Neural progenitor cell (in vitro differentiated cells): ENCODE measurements around the gene PEAK3. TPM values are rescaled to one million over a fixed set of nuclear protein-coding genes. Genes with fewer than 3 reads are reported as not detected.

Experiments
- DNase-seq: peaks from one replicate; pipeline ENCODE4 v3.0.0-alpha.2; 2016; ENCODE audit warnings: low spot score
- H2AFZ ChIP-seq: fragments of 200-600 bp; sonication (generic); replicated peaks from 2 replicates; pipeline ENCODE4 v1.6.1; 2016; ENCODE audit warnings: antibody characterized with exemption
- H3F3A ChIP-seq: fragments of 200-600 bp; sonication (generic); 2 replicates; pipeline ENCODE4 v1.6.1; 2016; ENCODE audit warnings: antibody characterized with exemption, low read depth
- H3K27ac ChIP-seq: fragments of 200-600 bp; sonication (generic); 2 replicates; pipeline ENCODE4 v1.5.1; 2016; ENCODE audit warnings: mild to moderate bottlenecking
- H3K27me3 ChIP-seq: fragments of 200-600 bp; sonication (generic); 2 replicates; pipeline ENCODE4 v1.6.1; 2016; ENCODE audit warnings: mild to moderate bottlenecking, moderate library complexity
- H3K36me3 ChIP-seq: fragments of 200-600 bp; sonication (generic); 2 replicates; pipeline ENCODE4 v1.5.1; 2016
- H3K4me1 ChIP-seq: fragments of 200-600 bp; sonication (generic); 2 replicates; pipeline ENCODE4 v1.6.1; 2016; ENCODE audit warnings: mixed run types
- H3K4me2 ChIP-seq: fragments of 200-600 bp; sonication (generic); 2 replicates; pipeline ENCODE4 v1.6.1; 2016
- H3K4me3 ChIP-seq: fragments of 200-600 bp; sonication (generic); 2 replicates; pipeline ENCODE4 v1.5.1; 2016
- H3K79me2 ChIP-seq: fragments of 200-600 bp; sonication (generic); 2 replicates; pipeline ENCODE4 v1.6.1; 2016; ENCODE audit warnings: low read depth
- H3K9ac ChIP-seq: fragments of 200-600 bp; sonication (generic); 2 replicates; pipeline ENCODE4 v1.6.1; 2016
- H3K9me3 ChIP-seq: fragments of 200-600 bp; sonication (generic); 2 replicates; pipeline ENCODE4 v1.5.1; 2016; ENCODE audit warnings: low read depth
- H4K20me1 ChIP-seq: fragments of 200-600 bp; sonication (generic); 2 replicates; pipeline ENCODE4 v1.6.1; 2016; ENCODE audit warnings: low read depth
- H3K27ac Mint-ChIP-seq: 3 replicates; pipeline ENCODE4 v1.8.0; 2021; ENCODE audit warnings: mixed read lengths
- H3K27me3 Mint-ChIP-seq: 2 replicates; pipeline ENCODE4 v1.8.0; 2022; ENCODE audit warnings: low read depth, mild to moderate bottlenecking, inconsistent platforms, moderate library complexity, mixed read lengths; ENCODE audit not compliant: insufficient read depth
- H3K36me3 Mint-ChIP-seq: 3 replicates; pipeline ENCODE4 v1.8.0; 2021; ENCODE audit warnings: mixed read lengths
- H3K4me1 Mint-ChIP-seq: 3 replicates; pipeline ENCODE4 v1.8.0; 2021; ENCODE audit warnings: mixed read lengths
- H3K4me3 Mint-ChIP-seq: 3 replicates; pipeline ENCODE4 v1.8.0; 2021; ENCODE audit warnings: mild to moderate bottlenecking, moderate library complexity, mixed read lengths
- H3K9me3 Mint-ChIP-seq: 3 replicates; pipeline ENCODE4 v1.8.0; 2020; ENCODE audit warnings: mixed read lengths
- CTCF ChIP-seq: fragments of 200-600 bp; sonication (generic); IDR thresholded peaks from 2 replicates; pipeline ENCODE4 v1.5.1; 2017; ENCODE audit warnings: antibody characterized with exemption, mild to moderate bottlenecking
- EZH2 ChIP-seq: fragments of 200-600 bp; sonication (generic); IDR thresholded peaks from 2 replicates; pipeline ENCODE4 v1.6.1; 2017; ENCODE audit warnings: antibody characterized with exemption, mild to moderate bottlenecking, moderate library complexity
- EZH2phosphoT487 ChIP-seq: fragments of 200-600 bp; sonication (generic); IDR thresholded peaks from 2 replicates; pipeline ENCODE4 v1.6.1; 2017; ENCODE audit warnings: antibody characterized with exemption
- total RNA-seq: library from RNA; depleted of rRNA; stranded (reverse); fragments of >200 nt; gene quantifications from 2 replicates; pipeline ENCODE4 v1.2.3, GENCODE V29; 2015; ENCODE audit warnings: low replicate concordance

The PEAK3 gene
- total RNA-seq, 1 donor from 2014 or later, result not detected

- Mint-ChIP-seq H3K4me3 (no peak overlapping the region), H3K27ac (no peak overlapping the region)
- peaks cover 13% of the 10 kb centered on the region for H3K27me3 ChIP-seq
These were observed 36.9 kb upstream of the PEAK3 start for GRCh38 chr19:2318923-2319322.

GRCh38 chr19:2317756-2318155, 35.8 kb upstream of the PEAK3 start:
- no peak overlapping the region for H3K27ac Mint-ChIP-seq
- H3K4me3 Mint-ChIP-seq, result no peak overlapping the region
- no peak overlapping the region for H3K27ac ChIP-seq
- peaks cover 18% of the 10 kb centered on the region for H3K9me3 Mint-ChIP-seq
- H3K4me2 ChIP-seq, result no peak overlapping the region
- peaks cover 11% of the 10 kb centered on the region for H3K4me1 Mint-ChIP-seq
- H3K36me3 ChIP-seq, result no peaks in the 10 kb centered on the region
- no peaks in the 10 kb centered on the region for H4K20me1 ChIP-seq
- peaks cover 24% of the 10 kb centered on the region for H3K27me3 ChIP-seq
- H3K4me1 ChIP-seq, result peaks cover 4% of the 10 kb centered on the region
- H3F3A ChIP-seq, result peaks cover 4% of the 10 kb centered on the region
- no peak for DNase-seq
- no peaks in the 10 kb centered on the region for H3K36me3 Mint-ChIP-seq
- TF ChIP-seq CTCF (no peak), EZH2 (no peak), EZH2phosphoT487 (no peak)
- no peak overlapping the region for H3K4me3 ChIP-seq
- no peaks in the 10 kb centered on the region for H3K9me3 ChIP-seq
- no peak overlapping the region for H3K9ac ChIP-seq
- peaks cover 17% of the 10 kb centered on the region for H3K27me3 Mint-ChIP-seq
- no peak overlapping the region for H2AFZ ChIP-seq
- H3K79me2 ChIP-seq, result no peaks in the 10 kb centered on the region

More at GRCh38 chr19:2318923-2319322, 36.9 kb upstream of the PEAK3 start:
- Histone ChIP-seq H2AFZ (no peak overlapping the region), H3F3A (peaks cover 4% of the 10 kb centered on the region), H3K4me2 (no peak overlapping the region), H4K20me1 (no peaks in the 10 kb centered on the region), H3K4me3 (no peak overlapping the region), H3K27ac (no peak overlapping the region), H3K4me1 (peaks cover 4% of the 10 kb centered on the region), H3K9ac (no peak overlapping the region), H3K36me3 (no peaks in the 10 kb centered on the region), H3K9me3 (no peaks in the 10 kb centered on the region), H3K79me2 (no peaks in the 10 kb centered on the region)
- H3K9me3 Mint-ChIP-seq, result peaks cover 14% of the 10 kb centered on the region
- H3K36me3 Mint-ChIP-seq, result no peaks in the 10 kb centered on the region
- peaks cover 8% of the 10 kb centered on the region for H3K4me1 Mint-ChIP-seq
- TF ChIP-seq EZH2phosphoT487 (no peak), CTCF (no peak), EZH2 (no peak)
- no peak for DNase-seq
- H3K27me3 Mint-ChIP-seq, result peaks cover 15% of the 10 kb centered on the region

GRCh38 chr19:2317300-2317699, 35.3 kb upstream of the PEAK3 start:
- H3K27ac ChIP-seq, result no peak overlapping the region
- no peak overlapping the region for H3K4me3 ChIP-seq
- H3K79me2 ChIP-seq, result no peaks in the 10 kb centered on the region
- Mint-ChIP-seq H3K27me3 (peaks cover 17% of the 10 kb centered on the region), H3K27ac (no peak overlapping the region), H3K9me3 (peaks cover 18% of the 10 kb centered on the region), H3K4me1 (peaks cover 11% of the 10 kb centered on the region), H3K4me3 (no peak overlapping the region), H3K36me3 (no peaks in the 10 kb centered on the region)
- H3K9ac ChIP-seq, result no peak overlapping the region
- peaks cover 4% of the 10 kb centered on the region for H3K4me1 ChIP-seq
- no peak overlapping the region for H2AFZ ChIP-seq
- no peak overlapping the region for H3K4me2 ChIP-seq
- H4K20me1 ChIP-seq, result no peaks in the 10 kb centered on the region
- TF ChIP-seq EZH2phosphoT487, result no peak
- TF ChIP-seq EZH2, result no peak
- no peak for TF ChIP-seq CTCF
- H3K27me3 ChIP-seq, result peaks cover 28% of the 10 kb centered on the region
- H3K36me3 ChIP-seq, result no peaks in the 10 kb centered on the region
- H3K9me3 ChIP-seq, result no peaks in the 10 kb centered on the region
- DNase-seq, result no peak
- H3F3A ChIP-seq, result peaks cover 4% of the 10 kb centered on the region
